WTC11 (cell line): Measurements from ENCODE around the gene IRF8.

Experiments
- CTCF ChIP-seq: fragments of 200-600 bp; IDR thresholded peaks from 2 replicates; pipeline ENCODE4 v1.8.0; 2022; ENCODE audit warnings: antibody characterized with exemption
- TCF7 ChIP-seq: sonication (generic); formaldehyde crosslinking; IDR thresholded peaks from 2 replicates; pipeline ENCODE4 v1.8.0; 2022; ENCODE audit warnings: mild to moderate bottlenecking, low read depth, missing genetic modification reagents, moderate library complexity

- no peak for TF ChIP-seq TCF7
- no peak for TF ChIP-seq CTCF
Observed at GRCh38 chr16:85888405-85889331, 10.3 kb upstream of the IRF8 start.
